IMR-90 (cell line): ENCODE measurements around the gene LBHD2. TPM values are rescaled to one million over a fixed set of nuclear protein-coding genes. Genes with fewer than 3 reads are reported as not detected.

Experiments used
- ATAC-seq: fragments of 200-7000 bp; cut with Tn5 transposase; 2 replicates; pipeline ENCODE4 v1.9.1; 2020; ENCODE audit warnings: low read depth, mild to moderate bottlenecking, moderate library complexity
- BruUV-seq: library from RNA; stranded (reverse); fragments of 400-500 nt; replicated peaks from 2 replicates; lab custom pipeline; 2021; lab: Mats Ljungman, UMichigan
- CTCF ChIA-PET: fragments of 300-600 bp; formaldehyde crosslinking; extraction: SDS; loops from one replicate; lab custom pipeline; 2021; ENCODE audit warnings: antibody characterized with exemption; lab: Yijun Ruan, JAX
- POLR2A ChIA-PET: fragments of 300-600 bp; sonication (Branson Sonifier 250); formaldehyde crosslinking; loops from one replicate; lab custom pipeline; 2022; ENCODE audit warnings: antibody characterized with exemption; ENCODE audit not compliant: unreplicated experiment; lab: Charles Lee
- DNase-seq: peaks from one replicate; pipeline ENCODE4 v3.0.0; 2013
- H2AFZ ChIP-seq: replicated peaks from 2 replicates; pipeline ENCODE3; 2013; ENCODE audit warnings: low read length, mild to moderate bottlenecking; ENCODE audit not compliant: poor library complexity
- H2AK5ac ChIP-seq: 2 replicates; pipeline ENCODE4 v1.6.1; 2013; ENCODE audit warnings: low read depth, low read length, inconsistent platforms
- H2AK9ac ChIP-seq: replicated peaks from 2 replicates; pipeline ENCODE3; 2013; ENCODE audit warnings: mild to moderate bottlenecking, low read depth, low read length, moderate library complexity; ENCODE audit not compliant: poor library complexity
- H2BK120ac ChIP-seq: 2 replicates; pipeline ENCODE4 v1.6.1; 2013; ENCODE audit warnings: low read depth, low read length, inconsistent platforms
- H2BK15ac ChIP-seq: 3 replicates; pipeline ENCODE4 v1.6.1; 2013; ENCODE audit warnings: low read depth, low read length, inconsistent platforms
- H2BK20ac ChIP-seq: 2 replicates; pipeline ENCODE4 v1.6.1; 2013; ENCODE audit warnings: low read depth, mild to moderate bottlenecking, inconsistent platforms, low read length, moderate library complexity
- H2BK5ac ChIP-seq: 2 replicates; pipeline ENCODE4 v1.6.1; 2013; ENCODE audit warnings: mild to moderate bottlenecking, low read depth, low read length, inconsistent platforms; ENCODE audit not compliant: poor library complexity, severe bottlenecking
- H3K14ac ChIP-seq: replicated peaks from 2 replicates; pipeline ENCODE4 v1.6.1; 2013; ENCODE audit warnings: low read depth, low read length, inconsistent platforms
- H3K18ac ChIP-seq: 2 replicates; pipeline ENCODE4 v1.6.1; 2013; ENCODE audit warnings: low read depth, low read length, control low read depth
- H3K23ac ChIP-seq: 2 replicates; pipeline ENCODE4 v1.6.1; 2013; ENCODE audit warnings: low read depth, low read length, inconsistent platforms
- H3K27ac ChIP-seq: 2 replicates; pipeline ENCODE4 v1.5.1; 2013; ENCODE audit warnings: mild to moderate bottlenecking, control low read depth, low read length; ENCODE audit not compliant: insufficient read depth
- H3K27me3 ChIP-seq: 2 replicates; pipeline ENCODE4 v1.6.1; 2013; ENCODE audit warnings: low read length; ENCODE audit not compliant: control insufficient read depth, insufficient read depth
- H3K36me3 ChIP-seq: 2 replicates; pipeline ENCODE4 v1.6.1; 2013; ENCODE audit warnings: low read length, mixed read lengths; ENCODE audit not compliant: control insufficient read depth, insufficient read depth
- H3K4ac ChIP-seq: 2 replicates; pipeline ENCODE4 v1.6.1; 2013; ENCODE audit warnings: low read depth, low read length, inconsistent platforms
- H3K4me1 ChIP-seq: 2 replicates; pipeline ENCODE4 v1.6.1; 2013; ENCODE audit warnings: low read length, mixed read lengths; ENCODE audit not compliant: control insufficient read depth, insufficient read depth
- H3K4me2 ChIP-seq: 2 replicates; pipeline ENCODE4 v1.6.1; 2013; ENCODE audit warnings: low read depth, mild to moderate bottlenecking, control low read depth, low read length, moderate library complexity
- H3K4me3 ChIP-seq: 2 replicates; pipeline ENCODE4 v1.5.1; 2013; ENCODE audit warnings: low read depth, mild to moderate bottlenecking, control low read depth, low read length, moderate library complexity; ENCODE audit not compliant: insufficient read depth
- H3K56ac ChIP-seq: 2 replicates; pipeline ENCODE4 v1.6.1; 2013; ENCODE audit warnings: low read length, inconsistent platforms; ENCODE audit not compliant: insufficient read depth; ENCODE audit errors: extremely low read depth
- H3K79me1 ChIP-seq, 2 experiments: 2 replicates each; pipeline ENCODE4 v1.6.1; 2013; ENCODE audit warnings: low read length in 2 of 2, inconsistent platforms in 1 of 2, low read depth in 1 of 2
- H3K9ac ChIP-seq: 2 replicates; pipeline ENCODE4 v1.6.1; 2013; ENCODE audit warnings: low read depth, low read length, control low read depth
- H3K9me1 ChIP-seq: 2 replicates; pipeline ENCODE4 v1.6.1; 2013; ENCODE audit warnings: low read length, inconsistent platforms; ENCODE audit not compliant: insufficient read depth
- H3K9me3 ChIP-seq: 2 replicates; pipeline ENCODE4 v1.6.1; 2013; ENCODE audit warnings: low read length; ENCODE audit not compliant: control insufficient read depth, insufficient read depth
- H4K20me1 ChIP-seq: 2 replicates; pipeline ENCODE4 v1.6.1; 2013; ENCODE audit warnings: low read length, inconsistent platforms; ENCODE audit not compliant: insufficient read depth
- H4K5ac ChIP-seq: 2 replicates; pipeline ENCODE4 v1.6.1; 2013; ENCODE audit warnings: mild to moderate bottlenecking, low read depth, low read length, control low read depth
- H4K8ac ChIP-seq, 2 experiments: 2 replicates each; pipeline ENCODE4 v1.6.1; 2013; ENCODE audit warnings: low read depth in 2 of 2, low read length in 2 of 2, control low read depth in 1 of 2, inconsistent platforms in 1 of 2
- H4K91ac ChIP-seq: 2 replicates; pipeline ENCODE4 v1.6.1; 2013; ENCODE audit warnings: low read depth, low read length, inconsistent platforms; ENCODE audit not compliant: insufficient read depth
- CEBPB ChIP-seq: IDR thresholded peaks from 2 replicates; pipeline ENCODE4 v1.6.1; 2012; ENCODE audit warnings: low read depth, low read length, improper control_type of control experiment
- ELK1 ChIP-seq: fragments of 150-350 bp; IDR thresholded peaks from 2 replicates; pipeline ENCODE4 v1.6.1; 2016; ENCODE audit warnings: low read depth, mild to moderate bottlenecking, low read length, moderate library complexity, borderline replicate concordance
- MAZ ChIP-seq: IDR thresholded peaks from 2 replicates; pipeline ENCODE4 v1.6.1; 2012; ENCODE audit warnings: low read depth, mild to moderate bottlenecking, low read length, improper control_type of control experiment, moderate library complexity, borderline replicate concordance
- MXI1 ChIP-seq: IDR thresholded peaks from 2 replicates; pipeline ENCODE4 v1.6.1; 2012; ENCODE audit warnings: low read depth, mild to moderate bottlenecking, low read length, moderate library complexity, borderline replicate concordance
- NFE2L2 ChIP-seq: fragments of 150-350 bp; IDR thresholded peaks from 2 replicates; pipeline ENCODE4 v1.6.1; 2016; ENCODE audit warnings: low read depth, mild to moderate bottlenecking, low read length
- RAD21 ChIP-seq: IDR thresholded peaks from 2 replicates; pipeline ENCODE4 v1.6.1; 2012; ENCODE audit warnings: low read length, improper control_type of control experiment
- RCOR1 ChIP-seq: IDR thresholded peaks from 2 replicates; pipeline ENCODE4 v1.6.1; 2012; ENCODE audit warnings: mild to moderate bottlenecking, low read length, improper control_type of control experiment; ENCODE audit not compliant: insufficient replicate concordance
- SMC3 ChIP-seq: fragments of 150-350 bp; IDR thresholded peaks from 2 replicates; pipeline ENCODE4 v1.6.1; 2016; ENCODE audit warnings: low read depth, mild to moderate bottlenecking, antibody characterized with exemption, low read length, moderate library complexity
- USF2 ChIP-seq: fragments of 150-350 bp; IDR thresholded peaks from 2 replicates; pipeline ENCODE4 v1.6.1; 2017; ENCODE audit warnings: mild to moderate bottlenecking, antibody characterized with exemption, low read length, low read depth
- WGBS, 2 experiments: methylation state at CpG; one replicate each; pipeline versions ENCODE4 v1.1.5 to v1.1.7; 2013; ENCODE audit warnings: missing lambda C conversion rate in 2 of 2; ENCODE audit not compliant: insufficient read length in 1 of 2; ENCODE audit errors: extremely low coverage in 2 of 2; 5-methylcytosine and 5-hydroxymethylcytosine counted together
- dilution Hi-C: fragments of 300-500 bp; cut with HindIII; formaldehyde crosslinking; loops from one replicate; pipeline ENCODE4 v1.14.3; 2018; ENCODE audit warnings: low sequenced_read_pairs; ENCODE audit not compliant: unreplicated experiment
- in situ Hi-C: fragments of 300-500 bp; cut with MboI; formaldehyde crosslinking; loops from 3 replicates; pipeline ENCODE4 v1.14.3; 2019; ENCODE audit warnings: low sequenced_read_pairs, inconsistent platforms, mixed read lengths
- intact Hi-C: fragments of 100-400 bp; cut with micrococcal nuclease; formaldehyde crosslinking; loops from 2 replicates; pipeline ENCODE4 v1.10.0; 2022
- polyA plus RNA-seq, 3 experiments: library from polyadenylated mRNA; depleted of rRNA; stranded (reverse); fragments of >200 nt; gene quantifications; 2 replicates each; pipeline ENCODE4 v1.2.3, GENCODE V29; 2012; ENCODE audit warnings: low replicate concordance in 1 of 3
- total RNA-seq: library from RNA; depleted of rRNA; stranded (reverse); fragments of >200 nt; gene quantifications from 2 replicates; pipeline ENCODE4 v1.2.3, GENCODE V29; 2012

LBHD2 gene
- total and polyA plus RNA-seq, 2 of the 4 experiments (the other 2 are of a cell fraction) = not detected

GRCh38 chr14:103099081-103099732 lies 15.2 kb downstream of the LBHD2 start:
- 60% methylated on average over 1 of the region's 12 CpGs; no CpG with 5 or more reads in 1 of the 2 experiments for WGBS, 2 experiments
- no peaks in the 10 kb centered on the region for H3K79me1 ChIP-seq
- no peaks in the 10 kb centered on the region; the same call in 1 of the 2 replicates for H4K20me1 ChIP-seq
- no peaks in the 10 kb centered on the region for H3K9me1 ChIP-seq
- no peaks in the 10 kb centered on the region for H3K36me3 ChIP-seq
- no peak overlapping the region for H2BK5ac ChIP-seq
- no peak overlapping the region for H3K18ac ChIP-seq
- H3K27ac ChIP-seq = no peak overlapping the region
- POLR2A ChIA-PET = no interaction called here
- no peak overlapping the region for H3K14ac ChIP-seq
- ATAC-seq (no peak), DNase-seq (no peak)
- no peak overlapping the region for H3K56ac ChIP-seq
- in situ Hi-C loops (no loop called here), dilution Hi-C loops (no loop called here), intact Hi-C loops (no loop called here)
- H3K9me3 ChIP-seq = no peaks in the 10 kb centered on the region; the same call in 1 of the 2 replicates
- TF ChIP-seq RAD21 = no peak
- no peak for TF ChIP-seq MXI1
- no peak for TF ChIP-seq MAZ
- TF ChIP-seq RCOR1 = no peak
- TF ChIP-seq CEBPB = no peak
- no peak for TF ChIP-seq ELK1
- TF ChIP-seq SMC3 = no peak
- no peak for TF ChIP-seq NFE2L2
- TF ChIP-seq USF2 = no peak
- no peak overlapping the region for H2AK5ac ChIP-seq
- no peak overlapping the region for H3K4me3 ChIP-seq
- H3K4me1 ChIP-seq = peaks cover 4% of the 10 kb centered on the region; the same call in 1 of the 2 replicates
- H3K4ac ChIP-seq = no peak overlapping the region
- H4K5ac ChIP-seq = no peak overlapping the region
- no peak overlapping the region for H3K23ac ChIP-seq
- BruUV-seq = no TSS peak
- no peak overlapping the region for H2BK20ac ChIP-seq
- no peak overlapping the region for H2BK120ac ChIP-seq
- H3K9ac ChIP-seq = no peak overlapping the region
- no peak overlapping the region for H2BK15ac ChIP-seq
- H3K27me3 ChIP-seq = peaks cover 54% of the 10 kb centered on the region
- no peak overlapping the region for H4K8ac ChIP-seq
- H4K91ac ChIP-seq = no peak overlapping the region
- H2AK9ac ChIP-seq = peak overlapping the region; percentile 61
- no peak overlapping the region for H3K4me2 ChIP-seq
- H2AFZ ChIP-seq = no peak overlapping the region
- CTCF ChIA-PET = interaction anchor here (1.5 kb wide), 1 partner anchor 90 kb away, joined by 3 read pairs; no protein-coding TSS in a partner anchor
